Colon (tissue), 2 donors: ENCODE measurements around the gene LIMK1.
"Not testable (repeated sequence)": the region's sequence is repeated elsewhere in the genome, so short reads cannot be mapped to it uniquely, and the experiment has no call there.

ENCODE experiments used
- FAIRE-seq: peaks from 2 replicates; lab custom pipeline; 2012; peaks lifted over from hg19 to GRCh38; lab: Jason Lieb, UNC
- donor health status: control.
- donor health status: control.

Gene LIMK1

DNA sequence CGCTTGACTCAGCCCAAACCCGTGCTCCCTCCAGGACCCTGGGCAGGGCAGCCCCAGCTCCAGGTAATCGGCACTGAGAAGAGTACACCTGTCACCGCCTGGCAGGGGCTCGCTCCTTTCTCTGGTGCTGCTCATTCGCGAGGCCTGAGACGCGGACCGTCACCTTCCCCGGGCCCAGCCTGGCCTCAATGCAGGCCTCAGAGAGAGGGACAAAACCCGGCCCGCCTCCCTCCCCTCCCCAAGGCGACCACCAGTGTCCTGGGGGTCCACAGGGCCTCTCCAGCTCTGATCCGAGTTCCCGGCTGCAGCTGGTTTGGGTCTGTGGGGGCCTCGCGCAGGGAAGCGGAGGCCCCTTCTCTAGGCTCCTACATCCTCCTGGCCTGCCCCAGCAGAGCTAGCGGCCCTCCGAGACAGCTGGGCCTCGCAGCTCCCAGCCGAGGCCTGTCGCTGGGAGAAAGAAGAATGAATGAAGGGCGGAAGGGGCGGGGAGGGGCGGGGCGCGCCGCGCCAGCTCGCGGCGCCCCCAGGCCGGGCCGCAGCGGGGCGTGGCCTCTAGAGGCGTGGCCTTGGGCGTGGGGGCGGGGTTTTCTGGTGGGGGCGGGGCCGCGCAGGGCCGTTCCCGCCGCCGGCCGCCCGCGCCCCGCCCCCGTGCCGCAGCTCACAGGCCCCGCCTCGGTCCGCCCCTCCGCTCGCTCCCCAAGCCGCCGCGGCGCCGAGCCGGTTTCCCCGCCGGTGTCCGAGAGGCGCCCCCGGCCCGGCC lies at the start of gene LIMK1:
TSS of gene LIMK1 (plus strand) at position 688 of the 760 bp plus-strand sequence. CDS start 187 bp downstream, outside the sequence.
- FAIRE-seq: no peak

- no peak for FAIRE-seq
Observed at GRCh38 chr7:74037609-74038008, 46.0 kb upstream of the LIMK1 start.

GRCh38 chr7:74038194-74038961 lies 45.2 kb upstream of the LIMK1 start:
- FAIRE-seq: no peak

- FAIRE-seq: no peak
Observed at GRCh38 chr7:74039337-74039736, 44.3 kb upstream of the LIMK1 start.

DNA sequence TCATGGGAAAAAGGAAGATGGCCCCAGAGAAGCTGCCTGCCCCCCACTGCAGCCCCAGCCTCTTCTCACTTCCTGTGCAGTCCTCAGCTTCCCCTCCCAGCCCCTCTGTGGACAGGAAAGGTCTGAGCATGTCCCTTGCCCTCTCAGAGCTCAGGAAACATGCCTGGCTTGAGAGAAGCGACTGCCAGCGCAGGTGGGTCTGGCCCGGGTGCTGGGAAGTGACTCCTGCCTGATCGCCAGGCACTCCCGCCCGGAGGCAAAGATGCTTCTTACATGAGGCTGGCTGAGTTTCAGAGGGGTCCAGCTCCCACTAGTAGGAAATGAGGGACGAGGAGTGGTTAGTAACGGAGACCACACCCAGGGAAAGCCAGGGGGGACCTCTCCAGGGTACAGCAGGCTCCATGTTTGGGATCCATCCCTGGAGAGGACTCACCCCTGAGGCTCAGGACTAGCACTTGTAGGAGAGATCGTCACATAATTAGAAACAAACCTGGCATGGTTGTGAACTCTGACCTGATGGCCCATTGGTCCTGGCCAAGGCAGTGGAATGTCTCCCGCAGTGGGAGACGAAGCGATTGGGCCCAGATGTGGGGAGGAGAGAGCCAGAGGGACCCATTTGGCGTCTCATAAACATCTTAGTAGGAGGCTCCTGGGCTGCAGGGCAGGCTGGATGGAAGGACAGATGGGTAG lies 43.4 kb upstream of the LIMK1 start:
- FAIRE-seq: no peak

- no peak for FAIRE-seq
Observed at GRCh38 chr7:74040791-74041520, 42.6 kb upstream of the LIMK1 start.

- no peak for FAIRE-seq
Observed at GRCh38 chr7:74042746-74043522, 40.7 kb upstream of the LIMK1 start.

DNA sequence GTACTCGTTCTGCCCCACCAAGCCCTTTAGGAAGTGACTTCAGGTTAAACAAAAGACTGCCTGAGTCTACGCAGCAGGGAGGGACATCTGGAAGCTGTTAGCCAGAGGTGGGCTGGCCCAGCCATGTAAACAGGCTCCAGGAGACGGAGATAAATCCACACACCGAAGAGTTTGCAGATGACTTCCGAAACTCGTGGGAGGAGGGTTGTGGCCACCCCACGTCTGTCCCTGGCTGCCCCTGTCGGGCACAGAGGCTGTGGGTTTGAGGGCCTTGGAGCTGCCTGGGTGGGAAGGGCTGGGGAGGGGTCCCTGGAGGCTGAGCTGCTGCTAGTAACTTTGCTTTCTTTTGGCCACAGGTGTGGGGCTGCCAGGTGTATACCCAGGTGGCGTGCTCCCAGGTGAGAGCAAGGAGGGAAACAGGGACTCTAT lies 40.1 kb upstream of the LIMK1 start:
- no peak for FAIRE-seq

DNA sequence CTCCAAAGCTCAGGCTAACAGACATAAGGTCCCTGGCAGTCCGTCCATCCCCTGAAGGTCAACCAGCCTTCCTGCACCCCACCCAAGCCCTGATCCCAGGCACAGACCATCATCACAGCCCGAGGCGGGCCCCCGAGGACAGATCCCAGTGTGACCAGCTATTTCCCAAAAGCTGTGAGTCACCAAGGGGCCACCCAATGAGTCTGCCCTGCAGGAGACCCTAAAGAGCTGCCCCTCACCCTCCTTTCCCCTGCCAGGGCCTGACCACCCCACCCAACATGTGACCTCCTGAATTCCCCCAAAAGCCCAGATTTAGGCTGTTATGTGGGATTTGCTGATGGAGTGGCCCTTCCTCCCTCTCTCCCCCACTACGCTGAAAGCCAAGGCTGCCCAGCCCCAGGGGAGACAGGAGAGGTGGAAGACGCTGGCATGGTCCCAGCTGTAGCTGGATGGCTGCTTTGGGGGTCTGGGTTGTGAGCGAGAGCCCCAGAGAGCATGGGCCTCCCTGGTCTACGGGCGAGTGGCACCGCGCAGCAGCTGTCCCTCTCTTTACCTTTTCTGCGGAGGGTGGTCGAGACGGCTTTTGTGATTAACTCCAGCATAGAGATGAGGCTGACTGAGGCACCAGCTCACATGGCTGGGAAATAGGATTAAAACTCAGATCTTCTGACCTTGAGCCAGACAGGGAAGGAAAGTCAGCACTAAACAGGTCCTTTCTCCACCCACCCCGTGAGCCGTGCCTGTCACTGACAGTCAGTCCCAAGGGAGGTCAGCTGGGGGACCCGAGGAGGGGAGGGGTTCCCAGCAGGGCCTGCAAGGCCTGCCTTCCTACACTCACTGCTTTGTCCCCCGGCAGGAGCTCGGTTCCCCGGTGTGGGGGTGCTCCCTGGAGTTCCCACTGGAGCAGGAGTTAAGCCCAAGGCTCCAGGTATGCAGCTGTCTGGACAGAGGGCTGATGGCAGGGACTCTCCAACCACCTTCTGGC lies 38.9 kb upstream of the LIMK1 start:
- no peak for FAIRE-seq

DNA sequence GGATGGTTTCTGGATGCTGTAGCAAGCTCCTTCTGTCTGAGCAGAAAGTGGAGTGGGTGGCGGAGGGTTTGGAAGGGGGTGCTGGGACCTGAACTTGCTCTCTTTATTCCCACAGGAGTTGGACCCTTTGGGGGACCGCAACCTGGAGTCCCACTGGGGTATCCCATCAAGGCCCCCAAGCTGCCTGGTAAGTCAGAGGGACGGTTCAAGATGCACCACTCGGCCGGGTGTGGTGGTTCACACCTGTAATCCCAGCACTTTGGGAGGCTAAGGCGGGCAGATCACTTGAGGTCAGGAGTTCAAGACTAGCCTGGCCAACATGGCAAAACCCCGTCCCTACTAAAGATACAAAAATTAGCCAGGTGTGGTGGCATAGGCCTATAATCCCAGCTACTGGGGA lies 37.0 kb upstream of the LIMK1 start:
- not testable (repeated sequence) for FAIRE-seq

DNA sequence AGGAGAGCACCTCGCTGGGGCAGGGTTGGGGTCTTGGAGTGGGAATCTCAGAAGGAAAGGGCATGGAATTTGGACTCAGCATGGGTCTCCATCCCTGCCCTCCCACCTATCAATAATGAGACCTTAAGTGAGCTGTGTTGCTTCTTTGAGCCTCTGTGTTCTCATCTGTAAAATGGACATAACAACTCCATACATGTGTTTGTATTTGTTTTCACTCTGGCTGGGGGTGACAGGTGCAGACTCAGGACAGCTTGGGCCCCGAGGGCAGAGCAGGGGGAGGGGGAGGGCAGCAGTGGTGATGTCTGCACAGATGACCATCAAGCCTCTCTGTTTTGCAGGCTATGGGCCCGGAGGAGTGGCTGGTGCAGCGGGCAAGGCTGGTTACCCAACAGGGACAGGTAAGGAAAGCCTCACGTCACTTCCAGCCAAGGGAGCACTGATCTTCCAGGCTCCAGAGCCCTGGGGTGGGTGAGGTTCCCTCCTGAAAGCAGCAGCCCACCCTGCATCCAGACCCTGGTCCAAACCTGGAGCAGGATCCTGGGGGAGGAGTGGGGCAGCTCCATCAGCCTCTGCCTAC lies 35.7 kb upstream of the LIMK1 start:
- FAIRE-seq: no peak

DNA sequence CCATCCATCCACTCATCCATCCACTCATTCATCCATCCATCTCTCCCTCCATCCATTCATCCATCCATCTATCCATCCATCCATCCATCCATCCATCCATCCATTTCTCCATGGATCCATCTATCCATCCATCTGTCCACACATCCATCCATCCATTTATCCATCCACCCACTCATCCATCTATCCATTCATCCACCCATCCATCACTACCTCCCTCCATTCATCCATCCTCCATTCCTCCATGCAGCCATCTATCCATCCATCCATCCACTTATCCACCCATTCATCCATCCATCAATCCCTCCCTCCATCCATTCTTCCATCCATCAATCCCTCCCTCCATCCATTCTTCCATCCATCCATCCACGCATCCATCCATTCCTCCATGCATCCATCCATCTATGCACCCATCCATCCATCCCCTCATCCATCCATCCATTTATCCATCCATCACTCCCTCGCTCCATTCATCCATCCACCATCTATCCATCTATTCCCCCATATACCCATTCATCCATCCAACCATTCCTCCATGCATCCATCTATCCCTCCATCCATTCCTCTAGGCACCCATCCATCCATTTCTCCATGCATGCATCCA lies 34.5 kb upstream of the LIMK1 start:
- FAIRE-seq: no peak

GRCh38 chr7:74049997-74050798 lies 33.4 kb upstream of the LIMK1 start:
- no peak for FAIRE-seq

GRCh38 chr7:74051193-74051592 lies 32.4 kb upstream of the LIMK1 start:
- FAIRE-seq: no peak

DNA sequence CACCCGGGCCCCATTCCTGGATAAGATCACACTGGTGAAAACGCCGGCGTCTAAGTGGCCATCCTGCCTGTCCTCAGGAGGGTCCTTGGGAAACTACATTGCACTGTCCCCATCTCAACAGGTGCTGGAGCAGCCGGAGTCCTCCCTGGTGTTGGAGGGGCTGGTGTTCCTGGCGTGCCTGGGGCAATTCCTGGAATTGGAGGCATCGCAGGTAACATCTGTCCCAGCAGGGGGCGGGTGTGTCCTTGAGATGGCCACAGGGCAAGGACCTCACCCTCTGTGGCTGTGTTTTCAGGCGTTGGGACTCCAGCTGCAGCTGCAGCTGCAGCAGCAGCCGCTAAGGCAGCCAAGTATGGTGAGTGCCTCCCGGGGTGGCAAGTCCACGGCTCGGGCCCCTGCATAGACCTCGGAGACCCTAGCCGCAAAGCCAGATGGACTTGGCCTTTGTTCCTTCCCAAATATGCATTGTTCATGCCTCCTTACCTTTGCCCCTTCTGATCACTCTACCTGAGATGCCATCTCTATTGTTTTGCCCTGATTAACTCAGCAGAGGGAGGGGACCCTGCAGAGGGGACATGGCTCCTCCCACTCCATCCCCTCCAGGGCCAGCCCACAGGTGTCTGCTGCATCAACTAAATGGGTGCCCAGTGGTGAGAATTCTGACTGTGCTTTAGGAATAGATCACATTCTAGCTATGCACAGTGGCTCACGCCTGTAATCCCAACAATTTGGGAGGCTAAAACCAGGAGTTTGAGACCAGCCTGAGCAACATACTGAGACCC lies 31.8 kb upstream of the LIMK1 start:
- no peak for FAIRE-seq

- no peak for FAIRE-seq
Observed at GRCh38 chr7:74052628-74053027, 31.0 kb upstream of the LIMK1 start.

- no peak for FAIRE-seq
Observed at GRCh38 chr7:74053589-74054186, 29.9 kb upstream of the LIMK1 start.
